ENCODE results near the gene TSHZ1. TPM values are rescaled to one million over a fixed set of nuclear protein-coding genes. Genes with fewer than 3 reads are reported as not detected.

TSHZ1 gene
- total and polyA plus RNA-seq, 2 of the 8 experiments (the other 6 are each of a cell fraction or from before 2014, with no cell fraction given) = 0.03 to 0.32 TPM

DNA sequence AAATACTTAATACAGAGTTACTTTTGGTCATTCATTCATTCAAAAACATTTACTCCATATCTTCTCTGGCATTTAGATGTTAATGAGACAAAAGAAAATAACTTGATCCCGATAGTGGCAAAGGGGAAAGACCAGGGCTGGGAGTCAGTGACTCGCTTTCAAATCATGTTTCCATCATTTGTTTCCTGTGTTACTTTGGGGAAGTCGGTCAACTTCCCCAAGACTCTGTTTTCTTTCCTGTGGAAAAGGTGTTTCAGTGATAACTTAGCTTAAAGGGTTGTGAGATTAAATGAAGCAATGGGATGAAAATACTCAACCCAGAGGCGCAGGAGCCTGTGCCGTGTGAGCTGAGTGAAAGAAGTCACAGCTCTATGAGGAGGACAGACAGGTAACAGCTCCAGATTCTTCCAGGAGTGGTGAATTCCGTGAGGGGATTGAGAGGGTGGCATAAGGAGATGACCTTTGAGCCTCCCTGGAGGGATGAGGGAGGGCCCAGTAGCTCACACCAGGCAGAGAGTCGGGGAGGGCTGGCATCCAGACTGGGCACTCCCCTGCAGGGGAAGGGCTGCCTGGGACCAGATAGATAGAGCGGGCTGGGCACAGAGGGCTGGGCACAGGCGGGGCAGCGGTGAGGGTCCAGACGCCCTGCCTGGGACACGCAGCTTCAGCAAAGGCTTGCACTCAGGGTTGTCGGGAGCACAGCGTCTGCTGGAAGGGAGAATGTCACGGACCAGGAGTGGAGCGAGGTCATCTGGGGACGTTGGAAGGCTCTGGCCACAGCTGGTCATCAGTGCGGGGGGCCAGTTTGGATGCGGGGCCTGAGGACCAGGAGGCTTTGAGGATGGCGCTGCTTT, 70.1 kb downstream of the TSHZ1 start (continued):
- TF ChIP-seq JUN (IDR thresholded peaks at IDR 0.05; ENCODE audit: low read depth, low read length) = no peak
- TF ChIP-seq, protein P1, sequence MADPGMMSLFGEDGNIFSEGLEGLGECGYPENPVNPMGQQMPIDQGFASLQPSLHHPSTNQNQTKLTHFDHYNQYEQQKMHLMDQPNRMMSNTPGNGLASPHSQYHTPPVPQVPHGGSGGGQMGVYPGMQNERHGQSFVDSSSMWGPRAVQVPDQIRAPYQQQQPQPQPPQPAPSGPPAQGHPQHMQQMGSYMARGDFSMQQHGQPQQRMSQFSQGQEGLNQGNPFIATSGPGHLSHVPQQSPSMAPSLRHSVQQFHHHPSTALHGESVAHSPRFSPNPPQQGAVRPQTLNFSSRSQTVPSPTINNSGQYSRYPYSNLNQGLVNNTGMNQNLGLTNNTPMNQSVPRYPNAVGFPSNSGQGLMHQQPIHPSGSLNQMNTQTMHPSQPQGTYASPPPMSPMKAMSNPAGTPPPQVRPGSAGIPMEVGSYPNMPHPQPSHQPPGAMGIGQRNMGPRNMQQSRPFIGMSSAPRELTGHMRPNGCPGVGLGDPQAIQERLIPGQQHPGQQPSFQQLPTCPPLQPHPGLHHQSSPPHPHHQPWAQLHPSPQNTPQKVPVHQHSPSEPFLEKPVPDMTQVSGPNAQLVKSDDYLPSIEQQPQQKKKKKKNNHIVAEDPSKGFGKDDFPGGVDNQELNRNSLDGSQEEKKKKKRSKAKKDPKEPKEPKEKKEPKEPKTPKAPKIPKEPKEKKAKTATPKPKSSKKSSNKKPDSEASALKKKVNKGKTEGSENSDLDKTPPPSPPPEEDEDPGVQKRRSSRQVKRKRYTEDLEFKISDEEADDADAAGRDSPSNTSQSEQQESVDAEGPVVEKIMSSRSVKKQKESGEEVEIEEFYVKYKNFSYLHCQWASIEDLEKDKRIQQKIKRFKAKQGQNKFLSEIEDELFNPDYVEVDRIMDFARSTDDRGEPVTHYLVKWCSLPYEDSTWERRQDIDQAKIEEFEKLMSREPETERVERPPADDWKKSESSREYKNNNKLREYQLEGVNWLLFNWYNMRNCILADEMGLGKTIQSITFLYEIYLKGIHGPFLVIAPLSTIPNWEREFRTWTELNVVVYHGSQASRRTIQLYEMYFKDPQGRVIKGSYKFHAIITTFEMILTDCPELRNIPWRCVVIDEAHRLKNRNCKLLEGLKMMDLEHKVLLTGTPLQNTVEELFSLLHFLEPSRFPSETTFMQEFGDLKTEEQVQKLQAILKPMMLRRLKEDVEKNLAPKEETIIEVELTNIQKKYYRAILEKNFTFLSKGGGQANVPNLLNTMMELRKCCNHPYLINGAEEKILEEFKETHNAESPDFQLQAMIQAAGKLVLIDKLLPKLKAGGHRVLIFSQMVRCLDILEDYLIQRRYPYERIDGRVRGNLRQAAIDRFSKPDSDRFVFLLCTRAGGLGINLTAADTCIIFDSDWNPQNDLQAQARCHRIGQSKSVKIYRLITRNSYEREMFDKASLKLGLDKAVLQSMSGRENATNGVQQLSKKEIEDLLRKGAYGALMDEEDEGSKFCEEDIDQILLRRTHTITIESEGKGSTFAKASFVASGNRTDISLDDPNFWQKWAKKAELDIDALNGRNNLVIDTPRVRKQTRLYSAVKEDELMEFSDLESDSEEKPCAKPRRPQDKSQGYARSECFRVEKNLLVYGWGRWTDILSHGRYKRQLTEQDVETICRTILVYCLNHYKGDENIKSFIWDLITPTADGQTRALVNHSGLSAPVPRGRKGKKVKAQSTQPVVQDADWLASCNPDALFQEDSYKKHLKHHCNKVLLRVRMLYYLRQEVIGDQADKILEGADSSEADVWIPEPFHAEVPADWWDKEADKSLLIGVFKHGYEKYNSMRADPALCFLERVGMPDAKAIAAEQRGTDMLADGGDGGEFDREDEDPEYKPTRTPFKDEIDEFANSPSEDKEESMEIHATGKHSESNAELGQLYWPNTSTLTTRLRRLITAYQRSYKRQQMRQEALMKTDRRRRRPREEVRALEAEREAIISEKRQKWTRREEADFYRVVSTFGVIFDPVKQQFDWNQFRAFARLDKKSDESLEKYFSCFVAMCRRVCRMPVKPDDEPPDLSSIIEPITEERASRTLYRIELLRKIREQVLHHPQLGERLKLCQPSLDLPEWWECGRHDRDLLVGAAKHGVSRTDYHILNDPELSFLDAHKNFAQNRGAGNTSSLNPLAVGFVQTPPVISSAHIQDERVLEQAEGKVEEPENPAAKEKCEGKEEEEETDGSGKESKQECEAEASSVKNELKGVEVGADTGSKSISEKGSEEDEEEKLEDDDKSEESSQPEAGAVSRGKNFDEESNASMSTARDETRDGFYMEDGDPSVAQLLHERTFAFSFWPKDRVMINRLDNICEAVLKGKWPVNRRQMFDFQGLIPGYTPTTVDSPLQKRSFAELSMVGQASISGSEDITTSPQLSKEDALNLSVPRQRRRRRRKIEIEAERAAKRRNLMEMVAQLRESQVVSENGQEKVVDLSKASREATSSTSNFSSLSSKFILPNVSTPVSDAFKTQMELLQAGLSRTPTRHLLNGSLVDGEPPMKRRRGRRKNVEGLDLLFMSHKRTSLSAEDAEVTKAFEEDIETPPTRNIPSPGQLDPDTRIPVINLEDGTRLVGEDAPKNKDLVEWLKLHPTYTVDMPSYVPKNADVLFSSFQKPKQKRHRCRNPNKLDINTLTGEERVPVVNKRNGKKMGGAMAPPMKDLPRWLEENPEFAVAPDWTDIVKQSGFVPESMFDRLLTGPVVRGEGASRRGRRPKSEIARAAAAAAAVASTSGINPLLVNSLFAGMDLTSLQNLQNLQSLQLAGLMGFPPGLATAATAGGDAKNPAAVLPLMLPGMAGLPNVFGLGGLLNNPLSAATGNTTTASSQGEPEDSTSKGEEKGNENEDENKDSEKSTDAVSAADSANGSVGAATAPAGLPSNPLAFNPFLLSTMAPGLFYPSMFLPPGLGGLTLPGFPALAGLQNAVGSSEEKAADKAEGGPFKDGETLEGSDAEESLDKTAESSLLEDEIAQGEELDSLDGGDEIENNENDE (IDR thresholded peaks at IDR 0.05; ENCODE audit: insufficient replicate concordance, low read length) = no peak
- TF ChIP-seq, protein P2, sequence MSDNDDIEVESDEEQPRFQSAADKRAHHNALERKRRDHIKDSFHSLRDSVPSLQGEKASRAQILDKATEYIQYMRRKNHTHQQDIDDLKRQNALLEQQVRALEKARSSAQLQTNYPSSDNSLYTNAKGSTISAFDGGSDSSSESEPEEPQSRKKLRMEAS (IDR thresholded peaks at IDR 0.05) = no peak
- TF ChIP-seq RBBP5 (IDR thresholded peaks at IDR 0.05; ENCODE audit: borderline replicate concordance, low read depth, low read length) = no peak
- no peak for TF ChIP-seq ASH2L (IDR thresholded peaks at IDR 0.05; ENCODE audit: low read length)
- no peak for TF ChIP-seq BACH1 (IDR thresholded peaks at IDR 0.05; ENCODE audit: low read length)
- TF ChIP-seq RAD21 (IDR thresholded peaks at IDR 0.05 in 1 of 2, conservative IDR thresholded peaks at IDR 0.05 in 1 of 2; ENCODE audit: low read depth in 2 of 2, low read length in 2 of 2) = no peak
- no peak for TF ChIP-seq RNF2 (IDR thresholded peaks at IDR 0.05; ENCODE audit: borderline replicate concordance, low read depth, low read length, missing control alignments, poor library complexity, severe bottlenecking)
